SKM-1 (cell line): Measurements from ENCODE around the gene STAP2.
"Not testable (repeated sequence)": the region's sequence is repeated elsewhere in the genome, so short reads cannot be mapped to it uniquely, and the experiment has no call there.

Experiments used
- DNase-seq: peaks from one replicate; lab custom pipeline; 2025; ENCODE audit not compliant: unreplicated experiment; lab: John Stamatoyannopoulos, UW

The STAP2 gene

DNA sequence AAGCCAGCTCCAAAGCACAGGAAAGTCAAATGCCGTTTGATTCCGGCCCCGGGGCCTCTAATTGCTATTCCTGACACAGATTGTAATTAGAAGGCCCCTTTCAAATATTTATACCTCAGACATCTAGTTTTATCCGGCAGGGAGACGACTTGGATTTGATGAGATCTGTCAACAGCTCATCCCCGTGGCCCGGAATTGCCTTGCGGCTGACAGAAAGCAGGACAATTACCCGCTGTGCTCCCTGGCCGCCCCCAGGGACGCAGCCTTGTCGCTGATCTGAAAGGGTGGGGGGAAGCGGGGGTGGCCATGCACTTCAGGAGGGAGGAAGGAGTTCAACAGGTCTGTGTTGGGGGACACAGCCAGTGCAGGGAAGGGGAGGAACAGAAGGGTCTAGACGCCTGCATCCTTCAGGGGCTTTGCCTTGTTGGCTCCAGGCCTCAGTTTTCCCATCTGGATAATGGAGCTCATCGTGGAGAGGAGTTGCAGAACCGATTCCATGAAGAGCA, 61.4 kb downstream of the STAP2 start:
- DNase-seq, result no peak

DNA sequence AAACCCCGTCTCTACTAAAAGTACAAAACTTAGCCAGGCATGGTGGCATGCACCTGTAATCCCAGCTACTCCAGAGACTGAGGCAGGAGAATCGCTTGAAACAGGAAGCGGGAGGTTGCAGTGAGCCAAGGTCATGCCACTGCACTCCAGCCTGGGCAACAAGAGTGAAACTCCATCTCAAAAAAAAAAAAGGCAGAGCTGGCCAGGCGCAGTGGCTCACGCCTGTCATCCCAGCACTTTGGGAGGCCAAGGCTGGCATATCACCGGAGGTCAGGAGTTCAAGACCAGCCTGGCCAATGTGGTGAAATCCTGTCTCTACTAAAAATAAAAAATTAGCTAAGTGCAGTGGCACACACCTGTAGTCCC, 64.3 kb downstream of the STAP2 start:
- DNase-seq, result not testable (repeated sequence)
